HEK293 (cell line): ENCODE data around the gene ZNF467.

ENCODE experiments used
- CTCF ChIA-PET: fragments of 350-600 bp; formaldehyde crosslinking; extraction: SDS; loops from one replicate; lab custom pipeline; 2021; ENCODE audit warnings: antibody characterized with exemption; lab: Yijun Ruan, JAX
- POLR2A ChIA-PET: fragments of 300-600 bp; formaldehyde crosslinking; extraction: SDS; loops from one replicate; lab custom pipeline; 2020; ENCODE audit warnings: antibody characterized with exemption, inconsistent platforms; lab: Yijun Ruan, JAX
- H3K27ac ChIP-seq: fragments of 200-500 bp; sonication (Bioruptor generic); 2 replicates; pipeline ENCODE4 v1.5.1; 2014; ENCODE audit warnings: low read depth, low read length, control low read depth, inconsistent platforms; ENCODE audit errors: extremely low read depth
- H3K36me3 ChIP-seq, 2 experiments: fragments of 200-500 bp in 1 of 2; sonication (Bioruptor generic) in 1 of 2; 1 replicate in 1 of 2; 2 replicates in 1 of 2; pipeline ENCODE4 v1.5.1; 2014 to 2017; ENCODE audit warnings: inconsistent platforms in 2 of 2, low read length in 2 of 2; ENCODE audit not compliant: control insufficient read depth in 2 of 2, insufficient read depth in 1 of 2
- H3K4me1 ChIP-seq: fragments of 200-500 bp; sonication (Bioruptor generic); 2 replicates; pipeline ENCODE4 v1.5.1; 2014; ENCODE audit warnings: mild to moderate bottlenecking, low read length, inconsistent platforms; ENCODE audit not compliant: control insufficient read depth, insufficient read depth
- H3K4me3 ChIP-seq: 2 replicates; pipeline ENCODE4 v1.5.1; 2011; ENCODE audit warnings: low read depth, mild to moderate bottlenecking, control low read depth, low read length, moderate library complexity
- H3K9me3 ChIP-seq: fragments of 200-500 bp; sonication (Bioruptor generic); 2 replicates; pipeline ENCODE4 v1.5.1; 2014; ENCODE audit warnings: low read depth, low read length, inconsistent platforms; ENCODE audit not compliant: control insufficient read depth, insufficient read depth
- CTCF ChIP-seq: fragments of 450-650 bp; formaldehyde crosslinking; IDR thresholded peaks from 2 replicates; pipeline ENCODE4 v1.5.1; 2016; ENCODE audit warnings: missing biosample characterization, missing genetic modification characterization
- HIC1 ChIP-seq: fragments of 450-650 bp; formaldehyde crosslinking; IDR thresholded peaks from 2 replicates; pipeline ENCODE4 v1.5.1; 2016; ENCODE audit warnings: missing biosample characterization, missing genetic modification characterization
- OVOL3 ChIP-seq: fragments of 450-650 bp; formaldehyde crosslinking; IDR thresholded peaks from 2 replicates; pipeline ENCODE4 v1.5.1; 2016; ENCODE audit warnings: missing biosample characterization, missing genetic modification characterization
- SALL2 ChIP-seq: fragments of 450-650 bp; formaldehyde crosslinking; IDR thresholded peaks from 2 replicates; pipeline ENCODE4 v1.5.0; 2017; ENCODE audit warnings: missing biosample characterization, mild to moderate bottlenecking, missing genetic modification characterization, borderline replicate concordance
- WT1 ChIP-seq: fragments of 450-650 bp; formaldehyde crosslinking; IDR thresholded peaks from 2 replicates; pipeline ENCODE4 v1.5.1; 2016; ENCODE audit warnings: missing biosample characterization, missing genetic modification characterization
- ZBTB26 ChIP-seq: fragments of 450-650 bp; formaldehyde crosslinking; optimal IDR thresholded peaks from 2 replicates; pipeline ENCODE3; 2016; ENCODE audit warnings: missing biosample characterization, mild to moderate bottlenecking, missing genetic modification characterization
- ZBTB44 ChIP-seq: fragments of 450-650 bp; IDR thresholded peaks from 2 replicates; pipeline ENCODE4 v1.5.1; 2018; ENCODE audit warnings: missing biosample characterization, mild to moderate bottlenecking, missing genetic modification characterization
- ZBTB8A ChIP-seq: fragments of 450-650 bp; formaldehyde crosslinking; IDR thresholded peaks from 2 replicates; pipeline ENCODE4 v1.5.1; 2016; ENCODE audit warnings: missing biosample characterization, missing genetic modification characterization
- ZNF146 ChIP-seq: fragments of 450-650 bp; formaldehyde crosslinking; IDR thresholded peaks from 2 replicates; pipeline ENCODE4 v1.5.1; 2016; ENCODE audit warnings: missing biosample characterization, missing genetic modification characterization
- ZNF16 ChIP-seq: fragments of 450-650 bp; formaldehyde crosslinking; IDR thresholded peaks from 2 replicates; pipeline ENCODE4 v1.5.1; 2016; ENCODE audit warnings: low read depth, missing biosample characterization, missing genetic modification characterization
- ZNF2 ChIP-seq: fragments of 450-650 bp; formaldehyde crosslinking; IDR thresholded peaks from 2 replicates; pipeline ENCODE4 v1.5.1; 2016; ENCODE audit warnings: missing biosample characterization, missing genetic modification characterization
- ZNF221 ChIP-seq: fragments of 450-650 bp; formaldehyde crosslinking; IDR thresholded peaks from 2 replicates; pipeline ENCODE4 v1.5.1; 2017; ENCODE audit warnings: missing biosample characterization, missing genetic modification characterization, borderline replicate concordance
- ZNF404 ChIP-seq: fragments of 450-650 bp; formaldehyde crosslinking; IDR thresholded peaks from 2 replicates; pipeline ENCODE4 v1.5.1; 2017; ENCODE audit warnings: missing biosample characterization, missing genetic modification characterization
- ZNF433 ChIP-seq: fragments of 450-650 bp; formaldehyde crosslinking; IDR thresholded peaks from 2 replicates; pipeline ENCODE4 v1.5.1; 2016; ENCODE audit warnings: missing biosample characterization, missing genetic modification characterization, low read depth
- ZNF514 ChIP-seq: fragments of 450-650 bp; formaldehyde crosslinking; IDR thresholded peaks from 2 replicates; pipeline ENCODE4 v1.5.1; 2016; ENCODE audit warnings: missing biosample characterization, missing genetic modification characterization
- ZNF518A ChIP-seq: fragments of 450-650 bp; formaldehyde crosslinking; conservative IDR thresholded peaks from 2 replicates; pipeline ENCODE4 v1.5.1; 2016; ENCODE audit warnings: low read depth, missing biosample characterization, missing genetic modification characterization
- ZNF585B ChIP-seq: fragments of 450-650 bp; formaldehyde crosslinking; IDR thresholded peaks from 2 replicates; pipeline ENCODE4 v1.5.1; 2016; ENCODE audit warnings: missing biosample characterization, missing genetic modification characterization
- ZNF654 ChIP-seq: fragments of 450-650 bp; formaldehyde crosslinking; IDR thresholded peaks from 2 replicates; pipeline ENCODE4 v1.5.1; 2016; ENCODE audit warnings: low read depth, missing biosample characterization, missing genetic modification characterization
- ZNF660 ChIP-seq: fragments of 450-650 bp; IDR thresholded peaks from 2 replicates; pipeline ENCODE4 v1.5.1; 2018; ENCODE audit warnings: missing biosample characterization, mild to moderate bottlenecking, missing genetic modification characterization
- ZNF843 ChIP-seq: fragments of 450-650 bp; formaldehyde crosslinking; IDR thresholded peaks from 2 replicates; pipeline ENCODE4 v1.5.1; 2016; ENCODE audit warnings: missing biosample characterization, missing genetic modification characterization
- ZSCAN16 ChIP-seq: fragments of 450-650 bp; formaldehyde crosslinking; IDR thresholded peaks from 2 replicates; pipeline ENCODE4 v1.5.1; 2016; ENCODE audit warnings: missing biosample characterization, missing genetic modification characterization

ZNF467 gene

GRCh38 chr7:149800169-149800555 lies 26.8 kb upstream of the ZNF467 start:
- no peak overlapping the region for H3K27ac ChIP-seq
- H3K9me3 ChIP-seq = no peaks in the 10 kb centered on the region
- TF ChIP-seq ZNF221 (tag by site-specific recombination) = no peak
- TF ChIP-seq ZNF518A (tag by site-specific recombination) = no peak
- no peak for TF ChIP-seq SALL2
- TF ChIP-seq ZBTB44 (tag by site-specific recombination) = no peak
- TF ChIP-seq ZBTB8A (tag by site-specific recombination) = no peak
- no peak for TF ChIP-seq WT1 (tag by site-specific recombination)
- no peak for TF ChIP-seq ZNF514 (tag by site-specific recombination)
- no peak for TF ChIP-seq ZNF16 (tag by site-specific recombination)
- TF ChIP-seq, all 188 proteins: peak for 0
- ChIA-PET POLR2A (no interaction called here), CTCF (interaction anchor here (0.6 to 1.8 kb wide), 14 partner anchors 10 to 342 kb away, joined by 3 to 11 read pairs (median 4); no protein-coding TSS in a partner anchor)
- no peaks in the 10 kb centered on the region for H3K4me1 ChIP-seq
- H3K4me3 ChIP-seq = no peak overlapping the region
- H3K36me3 ChIP-seq = no peaks in the 10 kb centered on the region

GRCh38 chr7:149799397-149800168 lies 26.2 kb upstream of the ZNF467 start:
- CTCF ChIA-PET = interaction anchor here (0.6 to 1.8 kb wide), 14 partner anchors 10 to 342 kb away, joined by 3 to 11 read pairs (median 4); no protein-coding TSS in a partner anchor
- Histone ChIP-seq H3K27ac (no peak overlapping the region), H3K9me3 (no peaks in the 10 kb centered on the region), H3K4me1 (no peaks in the 10 kb centered on the region), H3K36me3 (no peaks in the 10 kb centered on the region), H3K4me3 (no peak overlapping the region)
- POLR2A ChIA-PET = no interaction called here
- TF ChIP-seq ZNF146 (tag by site-specific recombination) = no peak
- TF ChIP-seq CTCF (tag by site-specific recombination) = peak; percentile 64
- no peak for TF ChIP-seq ZNF433 (tag by site-specific recombination)
- TF ChIP-seq ZNF843 = no peak
- TF ChIP-seq ZNF404 (tag by site-specific recombination) = no peak
- no peak for TF ChIP-seq OVOL3 (tag by site-specific recombination)
- no peak for TF ChIP-seq WT1 (tag by site-specific recombination)
- TF ChIP-seq HIC1 (tag by site-specific recombination) = no peak
- no peak for TF ChIP-seq ZNF660
- no peak for TF ChIP-seq ZNF585B (tag by site-specific recombination)
- peak; percentile 43 for TF ChIP-seq ZNF654 (tag by site-specific recombination)
- peak; percentile 72; the same call in 1 of the 2 replicates for TF ChIP-seq ZNF2
- no peak for TF ChIP-seq ZSCAN16 (tag by site-specific recombination)
- no peak for TF ChIP-seq ZBTB26 (tag by site-specific recombination)
